GM12872 (cell line): Measurements from ENCODE around the gene FARP1.

ENCODE experiments used
- TF ChIP-seq, protein P1 (sequence below): IDR thresholded peaks from 3 replicates; pipeline ENCODE4 v1.5.1; 2011; ENCODE audit warnings: low read depth, mild to moderate bottlenecking, low read length, moderate library complexity; ENCODE audit not compliant: insufficient read depth

Gene FARP1

DNA sequence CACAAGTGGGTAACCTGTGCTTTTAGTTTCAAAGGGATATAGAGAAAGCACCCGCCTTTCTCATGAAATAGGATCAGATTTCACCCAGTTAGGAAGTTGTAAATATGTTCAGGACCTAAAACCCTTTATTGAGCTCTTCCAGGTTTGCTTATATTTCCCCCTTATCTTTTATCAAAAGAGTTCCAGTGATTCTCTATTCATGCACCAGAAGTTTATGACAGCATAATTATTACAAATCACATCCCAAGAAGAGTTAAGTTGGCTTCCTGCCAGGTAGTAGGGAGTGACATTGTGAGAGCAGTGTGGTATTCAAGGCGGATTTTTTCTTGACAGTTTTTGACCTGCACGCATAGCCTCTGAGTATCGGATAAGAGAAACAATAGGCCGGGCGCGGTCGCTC lies 243.7 kb downstream of the FARP1 start:
- TF ChIP-seq, protein P1, sequence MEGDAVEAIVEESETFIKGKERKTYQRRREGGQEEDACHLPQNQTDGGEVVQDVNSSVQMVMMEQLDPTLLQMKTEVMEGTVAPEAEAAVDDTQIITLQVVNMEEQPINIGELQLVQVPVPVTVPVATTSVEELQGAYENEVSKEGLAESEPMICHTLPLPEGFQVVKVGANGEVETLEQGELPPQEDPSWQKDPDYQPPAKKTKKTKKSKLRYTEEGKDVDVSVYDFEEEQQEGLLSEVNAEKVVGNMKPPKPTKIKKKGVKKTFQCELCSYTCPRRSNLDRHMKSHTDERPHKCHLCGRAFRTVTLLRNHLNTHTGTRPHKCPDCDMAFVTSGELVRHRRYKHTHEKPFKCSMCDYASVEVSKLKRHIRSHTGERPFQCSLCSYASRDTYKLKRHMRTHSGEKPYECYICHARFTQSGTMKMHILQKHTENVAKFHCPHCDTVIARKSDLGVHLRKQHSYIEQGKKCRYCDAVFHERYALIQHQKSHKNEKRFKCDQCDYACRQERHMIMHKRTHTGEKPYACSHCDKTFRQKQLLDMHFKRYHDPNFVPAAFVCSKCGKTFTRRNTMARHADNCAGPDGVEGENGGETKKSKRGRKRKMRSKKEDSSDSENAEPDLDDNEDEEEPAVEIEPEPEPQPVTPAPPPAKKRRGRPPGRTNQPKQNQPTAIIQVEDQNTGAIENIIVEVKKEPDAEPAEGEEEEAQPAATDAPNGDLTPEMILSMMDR = no peak

DNA sequence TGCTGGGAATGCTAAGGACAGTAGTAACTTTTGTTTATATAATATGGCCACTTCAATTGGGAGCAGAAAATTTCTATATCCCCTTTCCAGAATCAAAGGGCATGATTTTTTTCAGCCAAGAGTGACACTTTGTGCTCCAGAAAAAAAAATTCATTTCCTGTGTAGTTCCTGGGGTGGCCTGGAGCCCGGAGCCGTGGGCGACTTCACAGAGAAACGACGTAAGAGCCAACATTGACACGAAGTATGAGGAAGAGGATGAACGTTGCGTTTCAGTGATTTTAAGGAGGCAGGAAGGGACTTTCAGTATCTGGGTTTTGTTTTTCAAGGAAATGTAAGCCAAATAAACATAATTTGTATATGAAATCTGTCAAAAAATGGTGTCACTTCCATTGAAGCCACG lies 246.4 kb downstream of the FARP1 start:
- TF ChIP-seq, protein P1 = no peak

DNA sequence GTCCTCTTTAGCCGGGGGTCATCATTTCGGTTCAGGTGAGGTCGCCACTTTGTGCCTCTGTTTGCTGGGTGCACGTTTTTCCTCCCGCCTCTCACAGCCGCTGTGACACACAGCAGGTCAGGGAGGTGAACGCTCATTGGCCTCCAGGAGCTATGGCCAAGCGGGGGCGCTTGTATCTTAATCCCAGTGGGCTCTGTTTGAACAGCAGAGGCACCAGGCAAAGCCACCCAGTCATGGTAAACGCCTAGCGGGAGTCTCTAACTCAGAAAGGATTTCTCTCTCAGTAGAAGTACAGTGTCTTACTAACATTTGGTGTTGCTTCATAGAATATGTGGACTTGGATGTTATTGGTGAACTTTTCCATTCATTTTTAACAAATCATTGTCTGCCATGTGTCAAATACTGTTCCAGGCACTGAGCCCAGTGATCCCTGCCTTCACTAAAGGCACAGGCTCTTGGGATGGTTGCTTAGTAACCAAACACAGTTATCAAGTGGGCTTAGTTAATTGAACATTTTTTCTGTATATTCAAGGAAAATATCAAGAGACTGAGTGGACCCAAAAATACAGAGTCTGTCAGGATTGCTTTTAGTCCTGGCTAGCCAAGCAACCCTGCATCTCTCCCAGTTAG lies 247.3 kb downstream of the FARP1 start:
- TF ChIP-seq, protein P1 = no peak

DNA sequence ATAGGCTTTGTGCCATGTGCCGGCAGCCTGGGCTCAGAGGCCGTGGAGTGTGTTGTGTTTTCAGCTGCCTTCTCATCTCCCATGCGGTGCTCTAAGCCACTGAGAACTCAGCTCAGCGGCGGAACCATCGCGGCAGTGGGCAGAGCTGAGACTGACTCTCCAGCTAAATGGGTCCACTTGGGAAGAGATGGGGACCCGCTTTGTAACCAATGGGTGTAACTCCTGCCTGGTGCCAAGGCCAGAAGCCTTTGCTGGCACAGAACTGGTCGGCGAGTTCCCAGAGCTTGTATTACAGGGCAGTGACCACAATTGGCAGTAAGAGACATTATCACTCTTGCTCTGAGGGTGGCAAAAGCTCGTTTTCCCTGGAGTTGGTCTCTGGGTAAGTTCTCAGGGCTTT lies 251.0 kb downstream of the FARP1 start:
- TF ChIP-seq, protein P1 = no peak

DNA sequence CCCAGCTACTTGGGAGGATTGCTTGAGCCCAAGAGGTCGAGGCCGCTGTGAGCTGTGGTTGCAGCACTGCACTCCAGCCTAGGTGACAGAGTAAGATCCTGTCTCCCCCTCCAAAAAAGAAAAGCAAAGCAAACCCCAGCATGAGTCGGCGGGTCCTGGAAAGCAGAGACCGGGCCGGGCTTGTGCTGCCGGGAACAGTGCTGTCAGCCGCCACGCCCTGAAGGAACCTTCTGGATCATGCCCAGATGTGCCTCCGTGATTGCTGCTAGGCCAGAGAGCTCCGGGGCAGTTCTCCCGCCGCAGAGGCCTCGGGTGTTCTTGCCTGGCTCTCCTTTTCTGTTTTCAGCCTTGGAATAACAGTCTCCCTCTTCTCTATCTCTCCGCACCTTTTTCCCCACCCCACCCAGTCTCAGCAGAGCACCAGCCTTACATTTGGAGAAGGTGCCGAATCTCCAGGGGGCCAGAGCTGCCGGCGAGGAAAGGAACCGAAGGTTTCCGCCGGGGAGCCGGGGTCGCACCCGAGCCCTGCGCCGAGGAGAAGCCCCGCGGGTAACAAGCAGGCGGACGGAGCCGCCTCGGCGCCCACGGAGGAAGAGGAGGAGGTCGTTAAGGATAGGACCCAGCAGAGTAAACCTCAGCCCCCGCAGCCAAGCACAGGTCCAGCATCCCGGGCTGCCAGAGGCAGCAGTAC lies 252.1 kb downstream of the FARP1 start:
- TF ChIP-seq, protein P1 = no peak

DNA sequence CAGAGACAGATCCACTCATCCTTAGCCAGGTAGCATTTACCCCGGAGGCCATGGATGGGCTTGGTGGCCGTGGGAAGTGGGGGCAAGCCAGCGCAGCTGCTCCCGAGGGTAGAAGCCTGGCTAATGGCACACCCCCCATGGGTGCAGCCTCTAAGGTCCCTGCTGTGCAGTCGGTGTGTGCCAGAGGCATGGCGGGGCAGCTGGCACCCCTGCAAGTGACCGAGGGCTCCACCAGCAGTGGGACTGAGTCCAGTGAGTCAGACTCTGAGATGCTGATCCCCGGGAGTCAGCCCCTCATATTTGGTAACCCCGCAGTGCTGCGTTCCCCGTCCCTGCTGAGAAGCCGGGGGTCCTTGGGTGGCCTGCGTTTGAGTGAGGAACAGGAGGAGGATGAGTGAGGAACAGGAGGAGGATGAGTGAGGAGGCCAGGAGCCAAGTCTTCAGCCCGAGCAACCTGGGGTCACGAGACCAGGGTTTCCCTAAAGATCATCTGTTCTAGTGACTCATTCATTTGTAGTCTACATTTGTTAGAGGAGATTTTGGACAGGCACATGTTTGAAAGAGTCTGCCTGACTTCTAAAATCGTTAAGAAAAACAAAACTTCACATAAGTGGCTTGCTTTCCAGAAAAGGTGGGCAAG lies 253.3 kb downstream of the FARP1 start:
- TF ChIP-seq, protein P1 = no peak

DNA sequence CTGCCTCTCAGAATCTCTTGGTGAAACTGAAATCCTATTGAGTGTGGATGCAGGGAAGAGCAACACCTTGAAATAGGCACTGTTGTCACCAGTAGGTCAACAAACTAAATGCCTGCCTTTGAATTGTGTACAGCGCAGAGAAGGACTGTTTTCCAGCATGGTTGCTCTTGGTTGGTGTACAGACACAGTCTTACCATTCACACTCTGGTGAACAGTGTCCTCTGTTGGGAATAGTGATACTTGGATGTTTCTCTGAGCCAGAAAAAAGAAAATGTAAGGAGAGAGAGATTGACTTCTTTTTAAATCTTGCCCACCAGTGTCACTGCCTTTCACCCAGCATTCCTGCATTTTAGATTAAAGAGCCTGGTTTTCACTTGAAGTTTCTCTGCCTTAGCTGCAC lies 254.3 kb downstream of the FARP1 start:
- TF ChIP-seq, protein P1 = no peak
